Measurements from ENCODE around the gene ERCC8. TPM values are rescaled to one million over a fixed set of nuclear protein-coding genes. Genes with fewer than 3 reads are reported as not detected.

Gene ERCC8
- total and polyA plus RNA-seq, 2 of the 13 experiments (the other 11 are each of a cell fraction or from before 2014, with no cell fraction given), result 24.4 to 35.2 TPM

GRCh38 chr5:60944904-60945812 lies at the start of gene ERCC8, which contains the start of gene NDUFAF2 (continued):
- TF ChIP-seq ZBTB49 (CRISPR knock-in tag; IDR thresholded peaks at IDR 0.05; ENCODE audit: borderline replicate concordance) (no peak), PHF20 (CRISPR knock-in tag; IDR thresholded peaks at IDR 0.05) (peak; percentile 89), REXO4 (CRISPR knock-in tag; IDR thresholded peaks at IDR 0.05; ENCODE audit: borderline replicate concordance) (no peak), ZNF484 (CRISPR knock-in tag; IDR thresholded peaks at IDR 0.05; ENCODE audit: borderline replicate concordance, low read depth) (no peak), GLI4 (CRISPR knock-in tag; IDR thresholded peaks at IDR 0.05; ENCODE audit: borderline replicate concordance) (peak; percentile 85; the same call in 1 of the 2 replicates), HDAC2 (CRISPR knock-in tag; IDR thresholded peaks at IDR 0.05) (no peak), ZNF83 (CRISPR knock-in tag; IDR thresholded peaks at IDR 0.05; ENCODE audit: borderline replicate concordance) (no peak), ZNF354B (CRISPR knock-in tag; IDR thresholded peaks at IDR 0.05) (no peak), ZBED4 (CRISPR knock-in tag; IDR thresholded peaks at IDR 0.05; ENCODE audit: borderline replicate concordance) (0 out of 2 replicates have a peak, but pooled peaks have one; percentile 12), MATR3 (CRISPR knock-in tag; IDR thresholded peaks at IDR 0.05) (no peak), THAP11 (CRISPR knock-in tag; IDR thresholded peaks at IDR 0.05) (peak; percentile 63), REPIN1 (CRISPR knock-in tag; IDR thresholded peaks at IDR 0.05; ENCODE audit: borderline replicate concordance, low read depth) (peak; percentile 39; the same call in 1 of the 2 replicates), NR2F2 (IDR thresholded peaks at IDR 0.05; ENCODE audit: borderline replicate concordance, low read depth) (no peak), ATF5 (CRISPR knock-in tag; IDR thresholded peaks at IDR 0.05; ENCODE audit: low read depth) (no peak), TAF15 (IDR thresholded peaks at IDR 0.05; ENCODE audit: low read depth, low read length, poor library complexity, severe bottlenecking) (no peak), KLF15 (CRISPR knock-in tag; IDR thresholded peaks at IDR 0.05; ENCODE audit: borderline replicate concordance) (no peak), SP140L (CRISPR knock-in tag; IDR thresholded peaks at IDR 0.05; ENCODE audit: borderline replicate concordance) (no peak), NR2C2 (CRISPR knock-in tag; IDR thresholded peaks at IDR 0.05; ENCODE audit: borderline replicate concordance) (peak; percentile 55; the same call in 1 of the 2 replicates), ZSCAN31 (CRISPR knock-in tag; IDR thresholded peaks at IDR 0.05; ENCODE audit: low read depth) (peak; percentile 93), KLF6 (CRISPR knock-in tag; IDR thresholded peaks at IDR 0.05) (peak; percentile 61; the same call in 1 of the 2 replicates), HNF4A (CRISPR knock-in tag; IDR thresholded peaks at IDR 0.05) (no peak), AHR (CRISPR knock-in tag; IDR thresholded peaks at IDR 0.05) (no peak), TRIM24 (CRISPR knock-in tag; IDR thresholded peaks at IDR 0.05) (no peak)
